Heart left ventricle (tissue), 16 donors: Measurements from ENCODE around the gene RPTOR. TPM values are rescaled to one million over a fixed set of nuclear protein-coding genes. Genes with fewer than 3 reads are reported as not detected.

Experiments
- ATAC-seq, 4 donors: fragments of 200-7000 bp; cut with Tn5 transposase; one replicate each; pipeline ENCODE4 v1.9.1; 2020 to 2022; ENCODE audit warnings: moderate library complexity in 4 of 4, mild to moderate bottlenecking in 3 of 4, moderate number of reproducible peaks in 1 of 4
- DNase-seq, 5 donors: peaks; one replicate each; pipeline ENCODE4 v3.0.0-alpha.2; 2020
- H3K27ac ChIP-seq, 12 donors: fragments of 200-600 bp; sonication (generic) in 4 of 12; one replicate each; pipeline versions ENCODE4 v1.5.0 to v1.8.0; 2016 to 2022; ENCODE audit warnings: mild to moderate bottlenecking in 2 of 12
- H3K27me3 ChIP-seq, 9 donors: fragments of 200-600 bp; sonication (generic) in 2 of 9; one replicate each; pipeline versions ENCODE4 v1.5.1 to v1.8.0; 2016 to 2022; ENCODE audit warnings: mild to moderate bottlenecking in 3 of 9
- H3K36me3 ChIP-seq, 9 donors: fragments of 200-600 bp; sonication (generic) in 2 of 9; one replicate each; pipeline versions ENCODE4 v1.5.0 to v1.8.0; 2018 to 2022; ENCODE audit warnings: mild to moderate bottlenecking in 2 of 9
- H3K4me1 ChIP-seq, 12 donors: fragments of 200-600 bp; sonication (generic) in 4 of 12; one replicate each; pipeline versions ENCODE4 v1.5.0 to v1.8.0; 2016 to 2022; ENCODE audit warnings: mild to moderate bottlenecking in 3 of 12
- H3K4me3 ChIP-seq, 12 donors: fragments of 200-600 bp; sonication (generic) in 4 of 12; one replicate each; pipeline versions ENCODE4 v1.5.0 to v1.8.0; 2017 to 2022; ENCODE audit warnings: mild to moderate bottlenecking in 9 of 12, moderate library complexity in 4 of 12
- H3K9me3 ChIP-seq, 12 donors: fragments of 200-600 bp; sonication (generic) in 4 of 12; one replicate each; pipeline versions ENCODE4 v1.5.0 to v1.8.0; 2016 to 2022; ENCODE audit warnings: mild to moderate bottlenecking in 1 of 12
- CTCF ChIP-seq, 12 donors: fragments of 200-600 bp; sonication (generic) in 4 of 12; IDR thresholded peaks; one replicate each; pipeline versions ENCODE4 v1.5.0 to v1.8.0; 2018 to 2022; ENCODE audit warnings: antibody characterized with exemption in 12 of 12, mild to moderate bottlenecking in 5 of 12
- POLR2A ChIP-seq, 2 donors: fragments of 450-650 bp; IDR thresholded peaks; one replicate each; pipeline ENCODE4 v1.6.1; 2017; ENCODE audit warnings: antibody characterized with exemption in 2 of 2, mild to moderate bottlenecking in 2 of 2, moderate library complexity in 2 of 2
- WGBS, 4 donors: extraction: QIAGEN DNeasy Blood & Tissue Kit in 2 of 4; methylation state at CpG; one replicate each; pipeline versions ENCODE4 v1.1.5 to v1.1.7; 2013 to 2018; 5-methylcytosine and 5-hydroxymethylcytosine counted together
- intact Hi-C, 10 donors: fragments of 100-400 bp; cut with DNase I; formaldehyde crosslinking; loops; one replicate each; pipeline versions ENCODE4 v1.11.1 to v1.14.2; 2022
- polyA plus RNA-seq, 2 donors: library from polyadenylated mRNA; stranded (reverse); fragments of 200-250 nt; gene quantifications; one replicate each; pipeline ENCODE4 v1.2.3, GENCODE V29; 2013
- total RNA-seq, 9 donors: library from RNA; depleted of rRNA in 2 of 9; stranded (reverse); fragments of >200 nt in 2 of 9; fragmentation: NEBNext Ultra II Directional in 3 of 9; extraction: Animal tissue kit (Norgen Biotek cat#: 25700) in 3 of 9; gene quantifications; one replicate each; pipeline versions ENCODE4 v1.1.0 to v1.2.4, GENCODE V29; 2016 to 2023
- donor health status: ischemic (EF 13 %, LVEDD 7.1; RV severe dilation, severe dysfunction).
- donor health status: healthy with polysubstance abuse.
- donor health status: DM: no; HTN: yes; CAD: no.
- donor health status: DM: no; HTN: no; CAD: no.
- donor health status: ischemic (EF 25% LVEDD 6.9; RV normal size, moderate dysfunction).
- donor health status: ischemic (EF 25% LVEDD 5.7; RV mildly dilated, moderate dysfunction).
- donor health status: healthy.
- donor health status: DM: yes; HTN: yes; CAD: no.
- donor health status: ischemic (EF 35%, LVEDD 5.7; RV mildly dilated, moderate dysfunction).
- donor health status: nonischemic (EF 11% LVEDD 7.7; RV severe dilation, severe dysfunction).
- donor health status: DM: yes; HTN: yes; CAD: no.
- donor health status: PGD.
- donor health status: ischemic (EF 29% LVEDD 5.4; RV normal size, mild dysfunction).
- donor health status: nonischemic (EF 23%, LVEDD 6.1; RV moderate dilation, normal function).

RPTOR gene
- total and polyA plus RNA-seq, 11 donors = 14.7 to 31.7 (median 26.0) TPM

- TF ChIP-seq CTCF (IDR thresholded peaks at IDR 0.05) (no peak), POLR2A (IDR thresholded peaks at IDR 0.05) (no peak)
- intact Hi-C loops = no loop called here
- ATAC-seq (no peak), DNase-seq (no peak)
- H3K4me1 ChIP-seq = no peaks in the 10 kb centered on the region
- no peaks in the 10 kb centered on the region for H3K27me3 ChIP-seq
- H3K36me3 ChIP-seq = peaks cover 0 to 2% (median 0%) of the 10 kb centered on the region in 9 donors
- H3K9me3 ChIP-seq = no peaks in the 10 kb centered on the region
- WGBS, 4 donors = 88 to 94% (median 92%) methylated on average over 13 of the region's 13 CpGs
- H3K4me3 ChIP-seq = no peak overlapping the region
- H3K27ac ChIP-seq = no peak overlapping the region
These were observed 144.5 kb downstream of the RPTOR start for GRCh38 chr17:80689129-80689619.

GRCh38 chr17:80691784-80692183 lies 147.1 kb downstream of the RPTOR start:
- Histone ChIP-seq H3K4me1 (peaks cover 0 to 20% (median 5%) of the 10 kb centered on the region in 12 donors), H3K27ac (no peak overlapping the region), H3K27me3 (no peaks in the 10 kb centered on the region), H3K36me3 (peaks cover 0 to 2% (median 0%) of the 10 kb centered on the region in 9 donors), H3K4me3 (no peak overlapping the region), H3K9me3 (no peaks in the 10 kb centered on the region)
- intact Hi-C loops = no loop called here
- WGBS, 4 donors = 88 to 97% (median 94%) methylated on average over 10 of the region's 10 CpGs
- DNase-seq (no peak), ATAC-seq (no peak)
- TF ChIP-seq CTCF (IDR thresholded peaks at IDR 0.05) (no peak), POLR2A (IDR thresholded peaks at IDR 0.05) (no peak)

- Histone ChIP-seq H3K27ac (no peak overlapping the region), H3K36me3 (no peaks in the 10 kb centered on the region), H3K4me3 (no peak overlapping the region), H3K9me3 (no peaks in the 10 kb centered on the region), H3K4me1 (peaks cover 0 to 23% (median 5%) of the 10 kb centered on the region in 12 donors), H3K27me3 (no peaks in the 10 kb centered on the region)
- DNase-seq (no peak), ATAC-seq (no peak)
- TF ChIP-seq CTCF (IDR thresholded peaks at IDR 0.05) (no peak), POLR2A (IDR thresholded peaks at IDR 0.05) (no peak)
- WGBS, 4 donors = 90 to 92% (median 91%) methylated on average over 12 to 13 of the region's 13 CpGs
- intact Hi-C loops = no loop called here
These were observed 148.4 kb downstream of the RPTOR start for GRCh38 chr17:80692931-80693467.

- Histone ChIP-seq H3K27me3 (no peaks in the 10 kb centered on the region), H3K4me1 (peaks cover 0 to 27% (median 5%) of the 10 kb centered on the region in 12 donors), H3K9me3 (no peaks in the 10 kb centered on the region), H3K36me3 (no peaks in the 10 kb centered on the region), H3K27ac (no peak overlapping the region), H3K4me3 (no peak overlapping the region)
- WGBS, 4 donors = 85 to 93% (median 89%) methylated on average over 12 of the region's 12 CpGs
- no peak for TF ChIP-seq CTCF (IDR thresholded peaks at IDR 0.05)
- no peak for TF ChIP-seq POLR2A (IDR thresholded peaks at IDR 0.05)
- ATAC-seq = no peak
- DNase-seq = no peak
- intact Hi-C loops = no loop called here
These were observed 148.9 kb downstream of the RPTOR start for GRCh38 chr17:80693511-80693910.
